ENCODE measurements around the gene MRPL40. TPM values are rescaled to one million over a fixed set of nuclear protein-coding genes. Genes with fewer than 3 reads are reported as not detected.

The MRPL40 gene
- polyA plus RNA-seq, 12 donors = 26.6 to 36.4 (median 33.8) TPM; not detected in 1

DNA sequence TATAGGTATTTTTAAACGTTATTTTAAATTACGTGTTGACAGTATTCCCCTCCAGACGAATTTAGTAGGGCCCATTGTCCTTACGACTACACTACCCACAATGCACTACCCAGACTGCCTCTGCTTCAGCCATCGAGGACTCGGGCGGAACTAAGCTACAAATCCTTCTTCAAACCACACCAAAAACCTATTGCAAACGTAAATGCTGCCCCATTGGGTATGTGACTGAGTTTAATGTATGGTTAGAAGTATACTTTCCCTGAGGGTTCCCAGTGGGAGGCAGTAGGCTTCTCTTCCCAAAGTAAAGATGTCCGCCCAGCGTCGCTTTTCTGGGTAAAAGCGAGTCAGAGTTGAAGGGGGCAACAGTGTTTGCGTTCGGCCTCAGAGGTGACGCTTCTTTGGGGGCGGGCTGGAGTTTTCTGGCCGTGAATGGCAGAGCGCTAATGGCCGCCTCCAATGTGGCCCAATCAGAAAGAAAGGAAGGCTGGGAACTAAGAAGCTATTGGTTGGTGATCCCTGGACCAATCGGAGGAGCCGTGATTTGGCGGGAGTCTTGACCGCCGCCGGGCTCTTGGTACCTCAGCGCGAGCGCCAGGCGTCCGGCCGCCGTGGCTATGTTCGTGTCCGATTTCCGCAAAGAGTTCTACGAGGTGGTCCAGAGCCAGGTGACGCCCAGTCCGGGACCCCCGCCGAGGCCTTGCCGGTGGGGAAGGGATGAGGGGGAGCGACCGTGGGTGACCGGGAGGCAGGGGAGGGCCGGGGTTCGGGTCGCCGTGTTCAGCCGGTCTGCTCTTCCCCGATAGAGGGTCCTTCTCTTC lies 47.2 kb downstream of the MRPL40 start, which contains the start of gene CDC45:
Gene CDC45 (plus strand): TSS at position 566 of the 818 bp plus-strand sequence. CDS start 49 bp downstream, at position 615.
- DNase-seq = peak; percentile 98

DNA sequence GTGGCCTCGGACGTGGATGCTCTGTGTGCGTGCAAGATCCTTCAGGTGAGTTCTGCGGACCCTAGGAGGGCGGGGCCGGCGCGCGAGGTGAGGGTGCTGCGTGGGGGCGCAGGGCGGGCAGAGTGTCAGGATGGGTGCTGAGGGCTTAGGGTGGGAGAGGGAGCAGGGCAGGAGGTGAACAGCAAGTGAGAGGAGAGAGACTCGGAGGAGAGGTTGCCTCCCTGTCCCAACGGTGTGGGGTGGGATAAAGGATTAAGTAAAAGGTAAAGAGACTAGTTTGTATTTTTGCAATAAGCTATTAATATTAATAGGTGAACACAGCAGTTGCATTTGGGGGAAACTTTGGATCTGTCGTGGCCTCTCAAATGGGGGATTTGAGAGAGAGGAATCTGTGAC lies 47.8 kb downstream of the MRPL40 start:
- no peak for DNase-seq

- DNase-seq = no peak
Observed at GRCh38 chr22:19480789-19481188, 48.4 kb downstream of the MRPL40 start.

DNA sequence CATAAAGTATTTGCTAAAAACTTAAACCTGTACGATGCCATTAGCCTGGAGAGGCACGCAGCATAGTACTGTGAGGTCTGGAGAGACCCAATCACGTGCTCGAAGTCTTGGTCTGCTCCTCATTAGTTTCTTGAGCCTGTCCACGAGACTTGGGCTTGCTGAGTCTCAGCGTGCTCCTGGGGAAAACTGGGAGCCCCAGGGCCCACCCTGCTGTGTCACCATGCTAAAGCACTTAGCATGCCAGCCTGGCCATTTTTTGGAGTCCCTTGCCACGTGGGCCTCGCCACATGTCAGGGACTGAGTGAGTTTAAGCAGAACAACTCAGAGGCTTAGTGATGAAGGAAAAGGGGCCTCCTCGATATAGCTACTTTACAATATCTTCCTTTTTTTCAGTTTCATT lies 50.0 kb downstream of the MRPL40 start:
- no peak for DNase-seq

DNA sequence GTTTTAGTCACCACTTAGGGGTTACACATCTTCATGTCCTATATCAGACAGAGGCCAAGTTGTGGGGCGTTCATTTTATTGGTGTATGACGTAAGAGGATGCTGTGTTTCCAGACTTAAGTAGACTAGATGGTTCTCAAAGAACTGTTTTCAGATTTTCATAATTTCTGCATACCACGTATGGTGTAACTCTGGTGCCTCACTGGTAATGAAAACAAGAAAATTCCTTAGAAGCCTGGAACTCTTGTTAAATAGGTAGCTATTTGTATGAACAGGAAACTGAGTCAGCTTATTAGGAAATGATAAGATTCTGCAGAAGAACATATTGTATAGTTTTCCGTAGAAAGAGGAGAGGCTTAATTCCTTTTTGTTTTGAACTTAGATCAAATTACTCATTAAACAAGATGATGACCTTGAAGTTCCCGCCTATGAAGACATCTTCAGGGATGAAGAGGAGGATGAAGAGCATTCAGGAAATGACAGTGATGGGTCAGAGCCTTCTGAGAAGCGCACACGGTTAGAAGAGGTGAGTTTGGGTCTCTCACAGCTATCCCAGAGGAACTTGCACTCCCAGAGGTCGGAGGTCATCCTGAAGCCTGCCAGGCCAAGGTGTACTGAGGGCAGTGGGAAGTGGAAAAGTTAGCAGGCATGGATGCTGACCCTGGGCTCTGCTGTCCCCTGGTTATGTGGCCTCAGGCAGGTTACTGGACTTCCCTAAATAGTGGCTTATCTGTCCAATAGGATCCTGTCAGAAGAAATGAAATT lies 51.3 kb downstream of the MRPL40 start:
- no peak for DNase-seq

Other genes starting within 250 kb of the MRPL40 start
- 10 to 100 TPM in 10 of 12 donors, 1 to 10 TPM in 1, not detected in 1; 4.2 to 34.6 (median 21.4) TPM for gene CLTCL1, start 140.8 kb upstream of the MRPL40 start, polyA plus RNA-seq (ENCODE audit: insufficient read length in 12 of 12)
- 10 to 100 TPM in 11 of 12 donors, not detected in 1; 13.4 to 19.9 (median 16.6) TPM for gene HIRA, start 812 bp upstream of the MRPL40 start, polyA plus RNA-seq (ENCODE audit: insufficient read length in 12 of 12)
- gene C22orf39, start 15.2 kb downstream of the MRPL40 start, polyA plus RNA-seq (ENCODE audit: insufficient read length in 12 of 12) = 10 to 100 TPM in 11 of 12 donors, not detected in 1; 25.1 to 36.0 (median 32.3) TPM
- 10 to 100 TPM in 11 of 12 donors, not detected in 1; 19.7 to 55.0 (median 43.7) TPM for gene UFD1, start 46.6 kb downstream of the MRPL40 start, polyA plus RNA-seq (ENCODE audit: insufficient read length in 12 of 12)
- gene CDC45, start 47.4 kb downstream of the MRPL40 start, polyA plus RNA-seq (ENCODE audit: insufficient read length in 12 of 12) = 10 to 100 TPM in 4 of 12 donors, 1 to 10 TPM in 6, not detected in 2; 5.0 to 18.3 (median 9.4) TPM
- gene CLDN5, start 91.9 kb downstream of the MRPL40 start, polyA plus RNA-seq (ENCODE audit: insufficient read length in 12 of 12) = 10 to 100 TPM in 11 of 12 donors, not detected in 1; 25.0 to 59.7 (median 39.6) TPM